ENCODE data around the gene ICAM2. TPM values are rescaled to one million over a fixed set of nuclear protein-coding genes. Genes with fewer than 3 reads are reported as not detected.

The ICAM2 gene
- total RNA-seq, 3 donors from 2014 or later: 67.0 to 88.9 (median 77.1) TPM

DNA sequence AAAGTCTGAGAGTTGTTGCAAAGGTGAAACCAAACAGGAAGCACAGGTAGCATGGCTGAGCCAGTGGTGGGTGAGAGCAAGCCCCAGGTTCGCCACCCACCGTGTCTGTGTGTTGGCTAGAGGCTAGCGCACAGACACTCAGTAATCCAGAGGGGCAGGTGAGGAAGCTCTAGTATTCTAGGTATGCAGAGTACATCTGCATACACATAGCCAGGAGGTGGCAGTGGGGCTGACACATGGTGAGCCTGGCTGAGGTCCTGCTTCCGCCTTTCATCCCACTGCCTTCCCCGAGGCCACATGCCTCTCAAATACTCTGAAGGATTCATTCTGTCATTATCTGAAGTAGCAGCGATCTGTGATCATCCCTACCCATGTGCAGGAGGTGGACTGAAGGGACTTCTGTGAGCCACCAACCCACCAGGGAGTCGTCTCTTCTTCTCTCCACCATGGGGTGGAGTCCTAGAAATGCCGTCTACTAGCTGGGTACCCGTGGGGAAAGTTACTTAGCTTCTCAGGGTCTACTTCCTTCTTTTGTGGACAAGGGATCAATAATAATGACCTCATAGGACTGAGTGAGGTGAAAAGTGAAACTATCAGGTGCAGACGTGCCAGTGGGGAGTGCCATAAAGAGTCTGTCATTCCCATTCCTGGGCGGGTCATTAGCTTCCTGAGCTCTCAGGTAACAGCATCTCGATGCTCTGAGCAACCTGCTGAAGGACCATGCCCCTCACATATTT lies 36.0 kb upstream of the ICAM2 start:
- H3K9me3 Mint-ChIP-seq: no peaks in the 10 kb centered on the region
- H3K27me3 Mint-ChIP-seq (ENCODE audit: low read depth): no peaks in the 10 kb centered on the region
- H3K4me1 Mint-ChIP-seq (ENCODE audit: low read depth): peaks cover 58% of the 10 kb centered on the region
- peaks cover 64% of the 10 kb centered on the region for H3K36me3 Mint-ChIP-seq (ENCODE audit: insufficient read depth)
- H3K4me3 Mint-ChIP-seq: no peak overlapping the region
- no peak for ATAC-seq
- DNase-seq: no peak

DNA sequence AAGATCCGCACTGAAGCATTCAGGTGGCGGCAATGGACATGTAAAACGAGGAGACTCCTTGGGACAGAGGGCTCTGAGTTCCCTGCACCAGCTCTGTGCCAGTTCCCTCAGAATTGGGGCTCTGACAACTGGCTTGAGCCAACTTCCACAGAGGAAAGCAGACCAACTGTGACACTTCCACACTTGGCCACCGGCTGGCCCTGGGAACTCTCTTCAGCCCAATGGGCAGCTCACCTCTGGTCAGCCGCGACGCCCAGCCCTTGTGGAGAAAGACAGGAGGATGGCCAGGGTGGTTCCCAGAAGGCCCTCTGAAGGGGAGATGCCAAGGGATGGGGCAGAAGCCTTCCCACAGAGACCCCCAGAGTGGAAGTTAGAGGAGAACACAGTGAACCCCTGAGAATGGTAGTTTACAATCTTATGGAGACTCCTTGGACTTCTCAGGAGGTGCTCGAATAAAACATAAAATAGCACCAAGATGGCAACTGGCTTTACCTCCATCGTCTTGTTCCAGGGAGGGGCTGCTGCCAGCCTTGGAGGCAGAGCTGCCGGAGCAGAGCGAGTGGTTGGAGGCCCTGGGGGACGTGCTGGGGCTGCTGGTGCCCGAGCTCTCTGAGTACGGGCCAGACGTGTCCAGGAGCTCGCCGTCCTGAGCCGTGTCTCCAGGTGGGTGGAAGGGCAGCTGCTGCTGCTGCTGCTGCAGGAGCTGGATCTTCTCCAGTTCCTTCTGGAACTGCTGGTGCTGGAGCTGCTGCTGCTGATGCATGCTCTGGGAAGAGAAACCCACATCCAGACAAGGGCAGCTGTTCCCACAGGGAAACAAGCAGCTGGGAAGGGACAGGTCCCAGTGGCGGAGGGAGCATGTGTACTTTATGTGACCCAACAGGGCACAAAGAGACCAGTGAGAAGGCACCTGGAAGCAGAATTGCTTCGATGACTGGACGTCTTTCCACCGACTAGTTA lies 35.0 kb upstream of the ICAM2 start:
- H3K36me3 Mint-ChIP-seq (ENCODE audit: insufficient read depth): peaks cover 66% of the 10 kb centered on the region
- no peak overlapping the region for H3K4me3 Mint-ChIP-seq
- no peaks in the 10 kb centered on the region for H3K9me3 Mint-ChIP-seq
- ATAC-seq: no peak
- no peak for DNase-seq
- H3K4me1 Mint-ChIP-seq (ENCODE audit: low read depth): peaks cover 58% of the 10 kb centered on the region
- H3K27me3 Mint-ChIP-seq (ENCODE audit: low read depth): no peaks in the 10 kb centered on the region

DNA sequence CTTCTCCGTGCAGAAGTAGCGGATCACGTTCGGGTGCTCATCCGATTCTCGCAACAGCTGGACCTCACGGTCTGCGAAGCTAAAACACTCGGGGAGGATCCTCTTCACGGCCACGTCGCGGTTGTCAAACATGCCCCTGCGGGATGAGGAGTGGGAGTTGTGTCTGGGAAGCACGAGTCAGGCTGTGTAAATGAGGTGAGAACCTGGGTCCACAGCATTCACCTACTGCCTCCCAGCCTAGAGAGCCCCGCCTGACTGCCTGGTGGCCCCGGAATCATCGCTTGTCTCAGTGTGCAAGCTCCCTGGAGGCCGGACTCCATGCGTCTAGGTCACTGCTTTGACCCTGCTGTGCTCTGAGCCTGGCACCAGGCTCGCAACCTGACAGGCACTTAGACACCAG lies 33.9 kb upstream of the ICAM2 start:
- Mint-ChIP-seq H3K36me3 (ENCODE audit: insufficient read depth) (peaks cover 59% of the 10 kb centered on the region), H3K4me1 (ENCODE audit: low read depth) (peaks cover 58% of the 10 kb centered on the region)
- no peak for ATAC-seq

DNA sequence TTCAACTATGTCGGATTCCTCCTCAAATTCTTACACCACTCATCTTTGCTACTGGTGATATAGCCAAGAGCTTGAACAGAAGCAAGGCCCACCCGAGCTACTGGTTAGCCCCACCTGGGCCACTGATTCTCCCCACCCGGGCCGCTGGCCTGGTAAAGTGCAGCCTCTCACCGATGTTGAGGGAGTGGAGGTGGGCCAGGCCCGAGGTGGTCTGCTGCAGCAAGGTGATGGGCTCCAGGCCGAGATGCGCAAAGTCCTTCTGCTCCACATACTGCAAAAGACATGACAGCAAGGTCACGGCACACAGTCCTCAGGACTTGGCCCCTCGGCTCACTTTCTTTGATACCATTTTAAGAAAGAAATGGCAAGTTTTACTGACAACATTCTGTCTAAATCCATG lies 32.7 kb upstream of the ICAM2 start:
- H3K27me3 Mint-ChIP-seq (ENCODE audit: low read depth): no peaks in the 10 kb centered on the region
- peaks cover 52% of the 10 kb centered on the region for H3K4me1 Mint-ChIP-seq (ENCODE audit: low read depth)
- peaks cover 53% of the 10 kb centered on the region for H3K36me3 Mint-ChIP-seq (ENCODE audit: insufficient read depth)
- DNase-seq: no peak
- no peak overlapping the region for H3K4me3 Mint-ChIP-seq
- ATAC-seq: no peak
- no peaks in the 10 kb centered on the region for H3K9me3 Mint-ChIP-seq

More for the DNA sequence above, 33.9 kb upstream of the ICAM2 start:
- H3K27me3 Mint-ChIP-seq (ENCODE audit: low read depth): no peaks in the 10 kb centered on the region
- H3K9me3 Mint-ChIP-seq: no peaks in the 10 kb centered on the region
- DNase-seq: no peak
- no peak overlapping the region for H3K4me3 Mint-ChIP-seq

DNA sequence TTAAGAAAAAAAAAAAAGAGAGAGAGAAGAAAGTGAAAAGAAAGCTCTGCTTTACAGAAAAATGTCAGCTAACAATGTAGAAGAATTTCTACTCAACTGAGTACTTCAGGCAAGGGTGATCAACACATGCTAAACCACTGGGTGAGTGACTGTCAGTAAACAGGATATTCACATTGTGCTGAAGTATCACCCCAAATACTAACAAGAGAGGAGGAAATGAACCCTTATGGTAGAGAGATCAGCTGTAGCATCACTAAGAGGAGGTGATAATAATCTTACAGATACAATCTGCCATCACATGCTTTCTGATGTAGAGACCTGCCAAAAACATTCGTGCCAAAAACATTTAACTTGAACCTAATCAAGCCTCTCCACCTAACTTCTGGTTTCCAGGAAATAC lies 30.7 kb upstream of the ICAM2 start:
- DNase-seq (no peak), ATAC-seq (peak; percentile 82 to 87)
- H3K36me3 Mint-ChIP-seq (ENCODE audit: insufficient read depth): peaks cover 54% of the 10 kb centered on the region
- H3K4me3 Mint-ChIP-seq: no peak overlapping the region
- no peaks in the 10 kb centered on the region for H3K27me3 Mint-ChIP-seq (ENCODE audit: low read depth)
- H3K9me3 Mint-ChIP-seq: no peaks in the 10 kb centered on the region
- H3K4me1 Mint-ChIP-seq (ENCODE audit: low read depth): peaks cover 37% of the 10 kb centered on the region

DNA sequence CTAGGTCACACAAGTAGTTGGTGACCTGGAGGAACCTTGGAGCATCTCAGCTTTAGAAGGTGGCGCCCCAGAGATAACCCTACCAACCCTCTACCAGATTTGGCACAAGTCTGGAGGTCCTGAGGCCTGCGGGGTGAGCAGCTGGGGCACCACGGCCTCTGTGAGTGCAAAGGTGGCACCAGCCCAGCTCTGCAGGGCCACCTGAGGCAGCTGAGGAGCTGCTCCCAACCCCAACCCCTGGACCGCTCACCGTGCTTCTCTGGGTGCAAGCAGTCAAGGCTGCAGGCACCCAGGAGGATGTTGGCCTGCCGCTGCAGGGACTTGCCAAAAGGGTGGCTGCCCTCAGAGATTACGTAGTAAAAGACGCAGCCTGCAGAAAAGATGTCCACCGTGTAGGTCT lies 28.4 kb upstream of the ICAM2 start:
- H3K27me3 Mint-ChIP-seq (ENCODE audit: low read depth): no peaks in the 10 kb centered on the region
- no peaks in the 10 kb centered on the region for H3K9me3 Mint-ChIP-seq
- no peak for DNase-seq
- peaks cover 31% of the 10 kb centered on the region for H3K4me1 Mint-ChIP-seq (ENCODE audit: low read depth)
- H3K4me3 Mint-ChIP-seq: no peak overlapping the region
- H3K36me3 Mint-ChIP-seq (ENCODE audit: insufficient read depth): peaks cover 57% of the 10 kb centered on the region
- ATAC-seq: no peak

DNA sequence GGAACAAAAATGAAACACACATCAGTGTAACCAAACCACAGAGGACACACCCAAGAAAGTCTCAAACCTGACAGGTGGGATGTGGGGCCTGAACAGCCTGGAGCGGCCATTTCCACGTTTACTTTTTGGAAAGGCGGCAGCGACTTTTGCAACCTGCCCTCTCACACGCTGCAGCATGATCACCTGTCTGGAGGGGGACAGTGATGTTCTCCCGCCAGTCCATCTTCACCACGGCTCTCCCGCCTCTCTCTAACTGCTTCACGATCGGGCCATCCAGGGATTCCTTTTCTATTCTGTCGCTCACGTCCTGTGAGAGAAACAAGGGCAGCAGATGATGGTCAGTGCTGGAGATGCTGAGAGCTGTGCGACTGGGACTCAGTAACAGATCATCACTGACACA lies 24.7 kb upstream of the ICAM2 start:
- ATAC-seq (no peak), DNase-seq (no peak)
- H3K4me1 Mint-ChIP-seq (ENCODE audit: low read depth): peaks cover 17% of the 10 kb centered on the region
- H3K36me3 Mint-ChIP-seq (ENCODE audit: insufficient read depth): peaks cover 51% of the 10 kb centered on the region
- no peak overlapping the region for H3K4me3 Mint-ChIP-seq
- H3K9me3 Mint-ChIP-seq: no peaks in the 10 kb centered on the region
- no peaks in the 10 kb centered on the region for H3K27me3 Mint-ChIP-seq (ENCODE audit: low read depth)

DNA sequence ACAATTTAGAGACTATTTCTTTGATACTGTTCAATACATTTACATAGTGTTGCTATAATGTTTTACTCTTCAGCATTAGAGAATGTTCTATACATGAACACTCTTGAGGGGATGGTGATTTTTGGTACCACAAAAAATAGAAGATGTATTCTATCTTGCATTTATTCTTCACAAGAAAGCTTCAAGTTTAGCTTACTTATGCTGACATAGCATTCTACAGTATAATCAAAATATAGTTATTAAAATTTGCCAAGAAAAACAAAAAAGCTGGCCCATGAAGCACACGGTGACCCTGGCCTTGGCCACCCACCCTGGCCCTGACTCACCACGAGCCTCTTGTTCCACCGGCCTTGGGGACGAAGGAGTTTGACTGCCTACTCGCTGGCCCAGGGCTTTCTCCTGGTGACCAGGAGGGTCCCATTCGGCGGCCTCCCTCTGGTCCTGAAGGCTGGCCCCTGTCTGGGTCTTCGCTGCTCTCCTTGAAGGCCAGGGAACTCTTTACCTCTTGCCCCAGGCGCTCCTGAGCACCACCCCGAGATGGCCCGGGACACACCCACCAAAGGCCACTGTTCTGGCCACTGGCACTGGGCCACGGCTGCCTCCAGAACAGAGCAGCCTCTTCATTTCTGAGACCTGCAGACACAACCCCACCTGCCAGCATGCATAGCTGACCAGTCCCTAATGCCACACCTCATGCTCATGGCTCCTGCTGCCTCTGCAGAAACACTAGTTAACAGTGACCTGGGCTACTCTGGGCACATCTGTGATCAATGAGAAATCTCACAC lies 22.5 kb upstream of the ICAM2 start:
- no peaks in the 10 kb centered on the region for H3K27me3 Mint-ChIP-seq (ENCODE audit: low read depth)
- DNase-seq (no peak), ATAC-seq (no peak)
- no peak overlapping the region for H3K4me3 Mint-ChIP-seq
- no peaks in the 10 kb centered on the region for H3K9me3 Mint-ChIP-seq
- H3K4me1 Mint-ChIP-seq (ENCODE audit: low read depth): peaks cover 7% of the 10 kb centered on the region
- peaks cover 46% of the 10 kb centered on the region for H3K36me3 Mint-ChIP-seq (ENCODE audit: insufficient read depth)

DNA sequence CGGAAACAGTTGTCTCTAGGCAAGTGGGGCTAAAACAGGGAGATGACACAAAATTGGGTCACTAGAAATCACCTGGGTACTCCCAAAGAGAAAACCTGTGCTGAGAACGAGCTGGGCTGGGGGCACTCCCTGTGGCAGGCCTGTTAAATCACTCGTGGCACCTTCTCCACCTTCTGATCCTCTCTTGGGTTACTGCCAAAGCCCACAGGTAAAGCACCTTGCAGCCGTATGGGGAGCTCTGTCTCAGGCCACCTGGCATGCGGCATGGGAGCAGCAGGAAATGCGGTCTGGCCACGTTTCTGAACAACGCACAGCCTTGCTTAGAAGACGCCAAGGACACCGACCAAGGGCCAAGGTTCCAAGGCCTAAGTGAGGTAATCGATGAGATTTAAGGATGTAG lies 21.5 kb upstream of the ICAM2 start:
- no peak for ATAC-seq
- DNase-seq: no peak
- H3K4me3 Mint-ChIP-seq: no peak overlapping the region
- H3K4me1 Mint-ChIP-seq (ENCODE audit: low read depth): peaks cover 7% of the 10 kb centered on the region
- no peaks in the 10 kb centered on the region for H3K9me3 Mint-ChIP-seq
- H3K36me3 Mint-ChIP-seq (ENCODE audit: insufficient read depth): peaks cover 45% of the 10 kb centered on the region
- H3K27me3 Mint-ChIP-seq (ENCODE audit: low read depth): no peaks in the 10 kb centered on the region

DNA sequence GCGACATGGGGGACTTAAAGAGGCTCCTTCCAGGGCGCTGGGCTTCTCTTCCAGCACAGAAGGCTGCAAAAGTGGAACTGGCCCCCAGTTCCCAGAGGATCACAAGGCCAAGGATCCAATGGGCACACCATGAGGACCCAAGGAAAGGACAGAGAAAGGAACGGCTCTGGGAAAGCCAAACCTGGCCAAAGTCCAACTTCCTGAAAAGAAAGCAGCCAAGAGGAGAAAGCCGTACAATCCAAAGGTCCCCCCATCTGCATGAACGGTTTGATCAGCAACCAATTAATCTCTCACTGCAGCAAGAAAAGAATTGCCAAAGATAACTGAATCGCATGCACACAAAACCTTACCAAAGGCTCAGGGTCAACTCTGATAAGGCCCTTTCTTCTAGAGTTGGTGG lies 19.8 kb upstream of the ICAM2 start:
- Mint-ChIP-seq H3K4me1 (ENCODE audit: low read depth) (peaks cover 6% of the 10 kb centered on the region), H3K36me3 (ENCODE audit: insufficient read depth) (peaks cover 32% of the 10 kb centered on the region), H3K9me3 (no peaks in the 10 kb centered on the region), H3K27me3 (ENCODE audit: low read depth) (no peaks in the 10 kb centered on the region), H3K4me3 (no peak overlapping the region)
- no peak for ATAC-seq
- no peak for DNase-seq

DNA sequence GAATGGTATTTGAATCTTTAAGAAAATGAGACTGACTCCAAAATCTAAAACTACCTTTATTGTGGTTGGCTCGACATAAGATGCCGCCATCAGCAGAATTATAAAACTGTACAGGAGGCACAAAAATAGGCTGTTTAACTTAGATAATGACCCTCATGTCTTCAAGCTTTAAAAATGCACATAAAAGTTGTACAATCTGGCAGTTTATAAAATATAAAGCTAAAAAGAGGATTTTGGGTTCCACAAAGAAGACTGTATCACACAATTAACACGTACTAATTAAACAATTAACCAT lies 18.6 kb upstream of the ICAM2 start:
- DNase-seq: no peak
- no peak for ATAC-seq
- Mint-ChIP-seq H3K4me3 (no peak overlapping the region), H3K9me3 (no peaks in the 10 kb centered on the region), H3K36me3 (ENCODE audit: insufficient read depth) (peaks cover 26% of the 10 kb centered on the region), H3K27me3 (ENCODE audit: low read depth) (no peaks in the 10 kb centered on the region), H3K4me1 (ENCODE audit: low read depth) (peaks cover 6% of the 10 kb centered on the region)

DNA sequence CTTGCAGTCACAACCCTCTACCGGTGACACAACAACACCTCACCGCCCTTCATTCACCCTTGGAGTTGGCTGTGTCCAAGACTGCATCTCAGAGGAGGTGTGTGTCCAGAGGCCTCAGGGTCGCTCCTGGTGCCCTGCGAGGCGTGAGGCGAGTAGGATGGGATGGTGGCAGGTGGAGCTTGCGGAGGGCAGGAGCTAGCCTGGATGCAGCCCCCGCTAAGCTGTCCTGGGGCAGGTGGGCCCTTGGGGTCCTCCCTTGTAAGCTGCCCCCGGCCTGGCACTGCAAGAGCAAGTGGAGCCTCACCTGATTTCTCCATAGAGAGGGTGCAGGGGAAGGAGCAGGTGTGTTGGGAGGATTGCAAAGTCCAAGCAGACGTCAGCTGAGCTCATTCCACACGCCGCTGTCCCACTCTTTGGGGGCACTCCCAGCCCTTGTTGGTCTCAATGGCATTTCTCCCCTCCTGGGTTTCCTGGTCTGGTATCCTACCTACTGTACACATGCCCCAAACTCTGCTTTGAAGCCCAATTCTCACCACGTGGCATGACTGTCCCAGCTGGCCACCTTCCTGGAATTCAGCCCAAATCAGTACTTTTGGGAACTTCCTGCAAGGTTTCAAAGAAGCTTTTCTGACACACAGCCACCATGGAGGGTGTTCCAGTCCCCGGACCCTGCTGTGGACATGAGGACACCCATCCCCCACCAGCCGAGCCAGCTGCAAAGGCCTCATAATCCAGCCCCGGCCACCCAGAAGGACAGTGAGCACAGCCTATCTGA lies 18.1 kb upstream of the ICAM2 start:
- no peaks in the 10 kb centered on the region for H3K9me3 Mint-ChIP-seq

DNA sequence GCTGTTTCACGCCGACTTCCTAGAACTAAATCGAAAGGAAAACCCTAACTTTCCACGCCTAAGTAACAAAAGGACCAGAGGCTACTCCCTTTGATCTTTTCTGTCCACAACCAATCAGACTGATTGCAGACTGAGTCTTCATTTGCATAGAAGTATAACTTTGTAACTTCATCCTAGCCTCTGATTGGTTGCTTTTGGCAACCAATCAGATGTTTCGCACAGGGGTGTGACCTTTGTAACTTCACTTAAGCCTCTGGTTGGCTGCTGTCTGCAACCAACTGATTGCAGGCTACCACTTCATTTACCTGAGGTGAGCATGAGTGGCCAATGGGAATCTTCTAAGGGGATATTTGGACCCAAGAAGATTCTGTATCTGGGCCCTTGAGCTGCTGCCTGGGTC lies 17.4 kb upstream of the ICAM2 start:
- DNase-seq (no peak), ATAC-seq (no peak)
- Mint-ChIP-seq H3K4me3 (no peak overlapping the region), H3K4me1 (ENCODE audit: low read depth) (peaks cover 6% of the 10 kb centered on the region), H3K36me3 (ENCODE audit: insufficient read depth) (peaks cover 18% of the 10 kb centered on the region), H3K27me3 (ENCODE audit: low read depth) (no peaks in the 10 kb centered on the region), H3K9me3 (no peaks in the 10 kb centered on the region)

More for the DNA sequence above, 18.1 kb upstream of the ICAM2 start:
- H3K4me3 Mint-ChIP-seq: no peak overlapping the region
- no peaks in the 10 kb centered on the region for H3K27me3 Mint-ChIP-seq (ENCODE audit: low read depth)
- peaks cover 6% of the 10 kb centered on the region for H3K4me1 Mint-ChIP-seq (ENCODE audit: low read depth)
- DNase-seq (no peak), ATAC-seq (no peak)
- peaks cover 21% of the 10 kb centered on the region for H3K36me3 Mint-ChIP-seq (ENCODE audit: insufficient read depth)

DNA sequence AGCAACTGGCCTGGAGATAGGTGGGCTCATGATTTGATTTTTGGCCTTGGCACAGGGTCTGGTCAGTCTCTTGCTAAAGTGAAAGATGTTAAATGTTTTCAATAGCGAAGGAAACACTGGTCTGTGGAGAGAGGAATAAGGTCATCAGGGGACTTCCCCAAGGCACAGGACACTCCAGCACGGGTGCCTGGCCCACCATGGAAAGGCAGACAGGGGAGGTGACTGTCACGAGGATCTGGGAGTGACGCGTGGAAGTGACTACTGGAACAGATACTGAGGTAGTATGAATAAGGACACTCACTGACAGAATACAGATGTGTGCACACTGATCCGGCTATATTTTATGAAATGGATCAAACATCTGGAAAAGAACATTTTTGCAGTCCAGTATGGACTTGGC lies 16.7 kb upstream of the ICAM2 start:
- peaks cover 3% of the 10 kb centered on the region for H3K4me1 Mint-ChIP-seq (ENCODE audit: low read depth)
- H3K27me3 Mint-ChIP-seq (ENCODE audit: low read depth): no peaks in the 10 kb centered on the region
- peaks cover 16% of the 10 kb centered on the region for H3K36me3 Mint-ChIP-seq (ENCODE audit: insufficient read depth)
- H3K4me3 Mint-ChIP-seq: no peak overlapping the region
- H3K9me3 Mint-ChIP-seq: no peaks in the 10 kb centered on the region
- DNase-seq (no peak), ATAC-seq (no peak)

Data from activated T-cell treated with anti-CD3 and anti-CD28 coated beads, Interleukin-2, amount 50 U/mL, for 4 hours (primary cell).